Esophagus muscularis mucosa (tissue), 3 donors: Measurements from ENCODE around the gene SFTPB.

Experiments used
- POLR2A ChIP-seq: fragments of 450-650 bp; IDR thresholded peaks from one replicate; pipeline ENCODE4 v1.6.1; 2017; ENCODE audit warnings: antibody characterized with exemption, moderate library complexity, mild to moderate bottlenecking, low read depth
- POLR2AphosphoS5 ChIP-seq, 2 donors: sonication (generic); formaldehyde crosslinking; IDR thresholded peaks; one replicate each; pipeline ENCODE4 v1.6.1; 2017; ENCODE audit warnings: antibody characterized with exemption in 2 of 2
- TF ChIP-seq, protein P1 (sequence below), 3 experiments: fragments of 200-600 bp in 2 of 3; fragments of 450-650 bp in 1 of 3; sonication (generic) in 2 of 3; IDR thresholded peaks; one replicate each; pipeline ENCODE4 v1.5.1; 2017 to 2019; ENCODE audit warnings: antibody characterized with exemption in 3 of 3, mild to moderate bottlenecking in 2 of 3, moderate library complexity in 1 of 3

DNA sequence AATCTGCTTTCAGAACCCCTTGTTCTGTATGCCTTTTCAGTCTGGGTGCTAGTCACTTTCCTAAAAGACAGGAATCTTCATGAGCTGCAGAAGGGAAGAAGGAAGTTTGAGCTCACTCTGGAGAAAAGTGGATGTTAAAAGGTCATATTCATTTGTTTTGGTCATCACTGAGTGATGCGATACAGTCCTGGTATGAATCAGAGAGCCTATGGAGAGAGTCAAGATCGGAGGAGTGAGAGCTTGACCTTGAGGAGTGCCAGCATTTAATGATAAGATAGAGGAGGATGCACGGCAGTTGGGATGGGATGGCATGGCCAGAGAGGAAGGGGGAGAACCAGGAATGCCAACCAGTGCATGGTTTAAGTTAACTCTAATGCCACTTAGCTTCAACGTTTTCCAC lies 32.4 kb downstream of the SFTPB start:
- TF ChIP-seq POLR2A (no peak), POLR2AphosphoS5 (IDR thresholded peaks at IDR 0.05) (no peak)
- TF ChIP-seq, protein P1, sequence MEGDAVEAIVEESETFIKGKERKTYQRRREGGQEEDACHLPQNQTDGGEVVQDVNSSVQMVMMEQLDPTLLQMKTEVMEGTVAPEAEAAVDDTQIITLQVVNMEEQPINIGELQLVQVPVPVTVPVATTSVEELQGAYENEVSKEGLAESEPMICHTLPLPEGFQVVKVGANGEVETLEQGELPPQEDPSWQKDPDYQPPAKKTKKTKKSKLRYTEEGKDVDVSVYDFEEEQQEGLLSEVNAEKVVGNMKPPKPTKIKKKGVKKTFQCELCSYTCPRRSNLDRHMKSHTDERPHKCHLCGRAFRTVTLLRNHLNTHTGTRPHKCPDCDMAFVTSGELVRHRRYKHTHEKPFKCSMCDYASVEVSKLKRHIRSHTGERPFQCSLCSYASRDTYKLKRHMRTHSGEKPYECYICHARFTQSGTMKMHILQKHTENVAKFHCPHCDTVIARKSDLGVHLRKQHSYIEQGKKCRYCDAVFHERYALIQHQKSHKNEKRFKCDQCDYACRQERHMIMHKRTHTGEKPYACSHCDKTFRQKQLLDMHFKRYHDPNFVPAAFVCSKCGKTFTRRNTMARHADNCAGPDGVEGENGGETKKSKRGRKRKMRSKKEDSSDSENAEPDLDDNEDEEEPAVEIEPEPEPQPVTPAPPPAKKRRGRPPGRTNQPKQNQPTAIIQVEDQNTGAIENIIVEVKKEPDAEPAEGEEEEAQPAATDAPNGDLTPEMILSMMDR (IDR thresholded peaks at IDR 0.05), result no peak
